HEK293 (cell line): ENCODE results near the gene PPP1R1C.

ENCODE experiments used
- CTCF ChIA-PET: fragments of 350-600 bp; formaldehyde crosslinking; extraction: SDS; loops from one replicate; lab custom pipeline; 2021; ENCODE audit warnings: antibody characterized with exemption; lab: Yijun Ruan, JAX
- POLR2A ChIA-PET: fragments of 300-600 bp; formaldehyde crosslinking; extraction: SDS; loops from one replicate; lab custom pipeline; 2020; ENCODE audit warnings: antibody characterized with exemption, inconsistent platforms; lab: Yijun Ruan, JAX
- H3K27ac ChIP-seq: fragments of 200-500 bp; sonication (Bioruptor generic); 2 replicates; pipeline ENCODE4 v1.5.1; 2014; ENCODE audit warnings: low read depth, low read length, control low read depth, inconsistent platforms; ENCODE audit errors: extremely low read depth
- H3K36me3 ChIP-seq, 2 experiments: fragments of 200-500 bp in 1 of 2; sonication (Bioruptor generic) in 1 of 2; 1 replicate in 1 of 2; 2 replicates in 1 of 2; pipeline ENCODE4 v1.5.1; 2014 to 2017; ENCODE audit warnings: inconsistent platforms in 2 of 2, low read length in 2 of 2; ENCODE audit not compliant: control insufficient read depth in 2 of 2, insufficient read depth in 1 of 2
- H3K4me1 ChIP-seq: fragments of 200-500 bp; sonication (Bioruptor generic); 2 replicates; pipeline ENCODE4 v1.5.1; 2014; ENCODE audit warnings: mild to moderate bottlenecking, low read length, inconsistent platforms; ENCODE audit not compliant: control insufficient read depth, insufficient read depth
- H3K4me3 ChIP-seq: 2 replicates; pipeline ENCODE4 v1.5.1; 2011; ENCODE audit warnings: low read depth, mild to moderate bottlenecking, control low read depth, low read length, moderate library complexity
- H3K9me3 ChIP-seq: fragments of 200-500 bp; sonication (Bioruptor generic); 2 replicates; pipeline ENCODE4 v1.5.1; 2014; ENCODE audit warnings: low read depth, low read length, inconsistent platforms; ENCODE audit not compliant: control insufficient read depth, insufficient read depth
- GLI2 ChIP-seq: fragments of 450-650 bp; formaldehyde crosslinking; IDR thresholded peaks from 2 replicates; pipeline ENCODE4; 2017; ENCODE audit warnings: missing biosample characterization, missing genetic modification characterization, low read depth, borderline replicate concordance
- GLIS1 ChIP-seq: fragments of 450-650 bp; formaldehyde crosslinking; IDR thresholded peaks from 2 replicates; pipeline ENCODE4 v1.5.1; 2016; ENCODE audit warnings: missing biosample characterization, missing genetic modification characterization
- KLF10 ChIP-seq: fragments of 450-650 bp; IDR thresholded peaks from 2 replicates; pipeline ENCODE4 v1.5.1; 2018; ENCODE audit warnings: missing biosample characterization, mild to moderate bottlenecking, missing genetic modification characterization
- REPIN1 ChIP-seq: fragments of 450-650 bp; formaldehyde crosslinking; IDR thresholded peaks from 2 replicates; pipeline ENCODE4 v1.5.1; 2017; ENCODE audit warnings: missing biosample characterization, missing genetic modification characterization, low read depth
- ZEB2 ChIP-seq: fragments of 450-650 bp; formaldehyde crosslinking; IDR thresholded peaks from 2 replicates; pipeline ENCODE4 v1.5.1; 2016; ENCODE audit warnings: missing biosample characterization, missing genetic modification characterization
- ZFP41 ChIP-seq: fragments of 450-650 bp; formaldehyde crosslinking; IDR thresholded peaks from 2 replicates; pipeline ENCODE4 v1.5.1; 2016; ENCODE audit warnings: missing biosample characterization, missing genetic modification characterization, borderline replicate concordance
- ZNF121 ChIP-seq: fragments of 450-650 bp; formaldehyde crosslinking; IDR thresholded peaks from 2 replicates; pipeline ENCODE4 v1.5.1; 2016; ENCODE audit warnings: missing biosample characterization, missing genetic modification characterization
- ZNF146 ChIP-seq: fragments of 450-650 bp; formaldehyde crosslinking; IDR thresholded peaks from 2 replicates; pipeline ENCODE4 v1.5.1; 2016; ENCODE audit warnings: missing biosample characterization, missing genetic modification characterization
- ZNF19 ChIP-seq: fragments of 450-650 bp; formaldehyde crosslinking; IDR thresholded peaks from 2 replicates; pipeline ENCODE4; 2016; ENCODE audit warnings: missing biosample characterization, missing genetic modification characterization, low read depth
- ZNF202 ChIP-seq: fragments of 450-650 bp; formaldehyde crosslinking; IDR thresholded peaks from 2 replicates; pipeline ENCODE4 v1.5.1; 2016; ENCODE audit warnings: missing biosample characterization, missing genetic modification characterization, borderline replicate concordance
- ZNF214 ChIP-seq: fragments of 450-650 bp; formaldehyde crosslinking; IDR thresholded peaks from 2 replicates; pipeline ENCODE4 v1.5.1; 2017; ENCODE audit warnings: missing biosample characterization, mild to moderate bottlenecking, missing genetic modification characterization, borderline replicate concordance
- ZNF292 ChIP-seq: fragments of 450-650 bp; formaldehyde crosslinking; IDR thresholded peaks from 2 replicates; pipeline ENCODE4 v1.5.1; 2016; ENCODE audit warnings: low read depth, missing biosample characterization, missing genetic modification characterization, borderline replicate concordance
- ZNF341 ChIP-seq: fragments of 450-650 bp; formaldehyde crosslinking; IDR thresholded peaks from 2 replicates; pipeline ENCODE4; 2016; ENCODE audit warnings: low read depth, missing biosample characterization, missing genetic modification characterization
- ZNF350 ChIP-seq: fragments of 450-650 bp; formaldehyde crosslinking; IDR thresholded peaks from 2 replicates; pipeline ENCODE4 v1.5.0; 2017; ENCODE audit warnings: missing biosample characterization, mild to moderate bottlenecking, missing genetic modification characterization
- ZNF423 ChIP-seq: fragments of 450-650 bp; formaldehyde crosslinking; IDR thresholded peaks from 2 replicates; pipeline ENCODE4 v1.5.1; 2016; ENCODE audit warnings: missing biosample characterization, missing genetic modification characterization
- ZNF560 ChIP-seq: fragments of 450-650 bp; formaldehyde crosslinking; IDR thresholded peaks from 2 replicates; pipeline ENCODE4 v1.5.1; 2017; ENCODE audit warnings: missing biosample characterization, missing genetic modification characterization, borderline replicate concordance
- ZNF791 ChIP-seq: fragments of 450-650 bp; formaldehyde crosslinking; IDR thresholded peaks from 2 replicates; pipeline ENCODE4 v1.5.1; 2016; ENCODE audit warnings: missing biosample characterization, missing genetic modification characterization
- TF ChIP-seq, protein P1 (sequence below): fragments of 450-650 bp; formaldehyde crosslinking; IDR thresholded peaks from 2 replicates; pipeline ENCODE4 v1.5.1; 2016; ENCODE audit warnings: missing biosample characterization, missing genetic modification characterization
- TF ChIP-seq, protein P2 (sequence below): fragments of 450-650 bp; formaldehyde crosslinking; IDR thresholded peaks from 2 replicates; pipeline ENCODE4 v1.5.1; 2016; ENCODE audit warnings: missing biosample characterization, missing genetic modification characterization
- TF ChIP-seq, protein P3 (sequence below): fragments of 450-650 bp; formaldehyde crosslinking; IDR thresholded peaks from 2 replicates; pipeline ENCODE4 v1.5.1; 2016; ENCODE audit warnings: missing biosample characterization, missing genetic modification characterization
- TF ChIP-seq, protein P4 (sequence below): fragments of 450-650 bp; formaldehyde crosslinking; IDR thresholded peaks from 2 replicates; pipeline ENCODE4 v1.5.0; 2017; ENCODE audit warnings: missing biosample characterization, missing genetic modification characterization, borderline replicate concordance
- TF ChIP-seq, protein P5 (sequence below): fragments of 450-650 bp; formaldehyde crosslinking; IDR thresholded peaks from 2 replicates; pipeline ENCODE4 v1.5.1; 2017; ENCODE audit warnings: missing biosample characterization, missing genetic modification characterization
- TF ChIP-seq, protein P6 (sequence below): fragments of 450-650 bp; formaldehyde crosslinking; IDR thresholded peaks from 2 replicates; pipeline ENCODE4; 2016; ENCODE audit warnings: missing biosample characterization, missing genetic modification characterization

Gene PPP1R1C

DNA sequence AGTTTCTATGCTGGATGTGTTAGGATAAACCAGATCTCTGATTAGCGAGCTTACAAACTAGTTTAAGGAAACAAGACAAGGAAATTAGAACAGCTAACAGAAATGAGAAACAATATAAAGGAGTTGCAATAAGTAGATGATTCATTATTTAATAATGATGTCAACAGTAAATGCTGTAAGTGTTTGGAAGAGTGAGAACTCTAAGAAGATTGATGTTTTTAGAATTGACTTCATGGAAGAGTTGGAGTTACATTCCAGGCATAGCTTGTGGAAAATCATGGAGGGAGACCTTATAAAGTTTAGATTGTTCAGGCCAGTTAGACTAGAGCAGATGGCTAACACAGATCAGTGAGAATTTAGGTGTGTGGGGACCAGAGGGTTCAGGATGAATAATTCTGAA, 32.6 kb downstream of the PPP1R1C start:
- ChIA-PET CTCF (no interaction called here), POLR2A (no interaction called here)
- H3K4me3 ChIP-seq: no peak overlapping the region
- no peaks in the 10 kb centered on the region for H3K9me3 ChIP-seq
- no peaks in the 10 kb centered on the region for H3K4me1 ChIP-seq
- H3K36me3 ChIP-seq: no peaks in the 10 kb centered on the region
- TF ChIP-seq ZEB2 (tag by site-specific recombination) (no peak), ZNF146 (tag by site-specific recombination) (no peak), ZNF341 (tag by site-specific recombination) (no peak), REPIN1 (no peak), ZNF791 (tag by site-specific recombination) (no peak), KLF10 (tag by site-specific recombination) (no peak), ZNF423 (tag by site-specific recombination) (no peak), GLI2 (no peak), ZNF214 (tag by site-specific recombination) (no peak), ZFP41 (no peak), ZNF292 (no peak), ZNF560 (tag by site-specific recombination) (no peak), ZNF19 (no peak)
- TF ChIP-seq, protein P1, sequence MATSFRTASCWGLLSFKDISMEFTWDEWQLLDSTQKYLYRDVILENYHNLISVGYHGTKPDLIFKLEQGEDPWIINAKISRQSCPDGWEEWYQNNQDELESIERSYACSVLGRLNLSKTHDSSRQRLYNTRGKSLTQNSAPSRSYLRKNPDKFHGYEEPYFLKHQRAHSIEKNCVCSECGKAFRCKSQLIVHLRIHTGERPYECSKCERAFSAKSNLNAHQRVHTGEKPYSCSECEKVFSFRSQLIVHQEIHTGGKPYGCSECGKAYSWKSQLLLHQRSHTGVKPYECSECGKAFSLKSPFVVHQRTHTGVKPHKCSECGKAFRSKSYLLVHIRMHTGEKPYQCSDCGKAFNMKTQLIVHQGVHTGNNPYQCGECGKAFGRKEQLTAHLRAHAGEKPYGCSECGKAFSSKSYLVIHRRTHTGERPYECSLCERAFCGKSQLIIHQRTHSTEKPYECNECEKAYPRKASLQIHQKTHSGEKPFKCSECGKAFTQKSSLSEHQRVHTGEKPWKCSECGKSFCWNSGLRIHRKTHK: no peak
- TF ChIP-seq, protein P2, sequence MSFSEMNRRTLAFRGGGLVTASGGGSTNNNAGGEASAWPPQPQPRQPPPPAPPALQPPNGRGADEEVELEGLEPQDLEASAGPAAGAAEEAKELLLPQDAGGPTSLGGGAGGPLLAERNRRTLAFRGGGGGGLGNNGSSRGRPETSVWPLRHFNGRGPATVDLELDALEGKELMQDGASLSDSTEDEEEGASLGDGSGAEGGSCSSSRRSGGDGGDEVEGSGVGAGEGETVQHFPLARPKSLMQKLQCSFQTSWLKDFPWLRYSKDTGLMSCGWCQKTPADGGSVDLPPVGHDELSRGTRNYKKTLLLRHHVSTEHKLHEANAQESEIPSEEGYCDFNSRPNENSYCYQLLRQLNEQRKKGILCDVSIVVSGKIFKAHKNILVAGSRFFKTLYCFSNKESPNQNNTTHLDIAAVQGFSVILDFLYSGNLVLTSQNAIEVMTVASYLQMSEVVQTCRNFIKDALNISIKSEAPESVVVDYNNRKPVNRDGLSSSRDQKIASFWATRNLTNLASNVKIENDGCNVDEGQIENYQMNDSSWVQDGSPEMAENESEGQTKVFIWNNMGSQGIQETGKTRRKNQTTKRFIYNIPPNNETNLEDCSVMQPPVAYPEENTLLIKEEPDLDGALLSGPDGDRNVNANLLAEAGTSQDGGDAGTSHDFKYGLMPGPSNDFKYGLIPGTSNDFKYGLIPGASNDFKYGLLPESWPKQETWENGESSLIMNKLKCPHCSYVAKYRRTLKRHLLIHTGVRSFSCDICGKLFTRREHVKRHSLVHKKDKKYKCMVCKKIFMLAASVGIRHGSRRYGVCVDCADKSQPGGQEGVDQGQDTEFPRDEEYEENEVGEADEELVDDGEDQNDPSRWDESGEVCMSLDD (tag by site-specific recombination): no peak
- TF ChIP-seq, protein P3, sequence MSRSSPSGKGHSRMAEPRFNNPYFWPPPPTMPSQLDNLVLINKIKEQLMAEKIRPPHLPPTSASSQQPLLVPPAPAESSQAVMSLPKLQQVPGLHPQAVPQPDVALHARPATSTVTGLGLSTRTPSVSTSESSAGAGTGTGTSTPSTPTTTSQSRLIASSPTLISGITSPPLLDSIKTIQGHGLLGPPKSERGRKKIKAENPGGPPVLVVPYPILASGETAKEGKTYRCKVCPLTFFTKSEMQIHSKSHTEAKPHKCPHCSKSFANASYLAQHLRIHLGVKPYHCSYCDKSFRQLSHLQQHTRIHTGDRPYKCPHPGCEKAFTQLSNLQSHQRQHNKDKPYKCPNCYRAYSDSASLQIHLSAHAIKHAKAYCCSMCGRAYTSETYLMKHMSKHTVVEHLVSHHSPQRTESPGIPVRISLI (tag by site-specific recombination): no peak
- no peak overlapping the region for H3K27ac ChIP-seq

DNA sequence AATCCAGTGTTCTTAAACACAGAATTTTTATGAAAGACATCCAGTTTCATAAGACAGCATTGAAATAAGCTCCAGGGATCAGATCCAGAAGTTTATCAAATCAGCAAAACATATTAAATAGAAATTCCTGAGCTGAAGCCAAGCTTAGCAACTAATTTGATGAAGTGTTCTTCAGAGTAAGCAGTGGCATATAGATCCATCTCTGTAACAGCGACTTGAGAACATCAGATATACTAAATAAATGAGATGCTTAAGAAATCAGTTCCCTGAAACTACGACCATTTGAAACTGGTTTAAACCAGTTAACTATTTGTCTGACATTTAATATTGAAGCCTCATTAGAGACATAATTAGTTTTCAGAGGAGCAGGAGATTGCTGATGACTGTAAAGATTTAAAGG, 34.1 kb downstream of the PPP1R1C start:
- Histone ChIP-seq H3K27ac (no peak overlapping the region), H3K36me3 (no peaks in the 10 kb centered on the region), H3K4me3 (no peak overlapping the region), H3K4me1 (no peaks in the 10 kb centered on the region), H3K9me3 (no peaks in the 10 kb centered on the region)
- CTCF ChIA-PET: interaction anchor here (0.6 to 0.8 kb wide), 3 partner anchors 32 to 302 kb away, joined by 3 read pairs; no protein-coding TSS in a partner anchor
- POLR2A ChIA-PET: no interaction called here
- no peak for TF ChIP-seq ZNF791 (tag by site-specific recombination)
- no peak for TF ChIP-seq ZNF202 (tag by site-specific recombination)
- no peak for TF ChIP-seq ZNF121
- TF ChIP-seq, protein P4, sequence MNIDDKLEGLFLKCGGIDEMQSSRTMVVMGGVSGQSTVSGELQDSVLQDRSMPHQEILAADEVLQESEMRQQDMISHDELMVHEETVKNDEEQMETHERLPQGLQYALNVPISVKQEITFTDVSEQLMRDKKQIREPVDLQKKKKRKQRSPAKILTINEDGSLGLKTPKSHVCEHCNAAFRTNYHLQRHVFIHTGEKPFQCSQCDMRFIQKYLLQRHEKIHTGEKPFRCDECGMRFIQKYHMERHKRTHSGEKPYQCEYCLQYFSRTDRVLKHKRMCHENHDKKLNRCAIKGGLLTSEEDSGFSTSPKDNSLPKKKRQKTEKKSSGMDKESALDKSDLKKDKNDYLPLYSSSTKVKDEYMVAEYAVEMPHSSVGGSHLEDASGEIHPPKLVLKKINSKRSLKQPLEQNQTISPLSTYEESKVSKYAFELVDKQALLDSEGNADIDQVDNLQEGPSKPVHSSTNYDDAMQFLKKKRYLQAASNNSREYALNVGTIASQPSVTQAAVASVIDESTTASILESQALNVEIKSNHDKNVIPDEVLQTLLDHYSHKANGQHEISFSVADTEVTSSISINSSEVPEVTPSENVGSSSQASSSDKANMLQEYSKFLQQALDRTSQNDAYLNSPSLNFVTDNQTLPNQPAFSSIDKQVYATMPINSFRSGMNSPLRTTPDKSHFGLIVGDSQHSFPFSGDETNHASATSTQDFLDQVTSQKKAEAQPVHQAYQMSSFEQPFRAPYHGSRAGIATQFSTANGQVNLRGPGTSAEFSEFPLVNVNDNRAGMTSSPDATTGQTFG: no peak
- TF ChIP-seq ZNF350 (tag by site-specific recombination): no peak
- no peak for TF ChIP-seq GLIS1 (tag by site-specific recombination)
- TF ChIP-seq, protein P5, sequence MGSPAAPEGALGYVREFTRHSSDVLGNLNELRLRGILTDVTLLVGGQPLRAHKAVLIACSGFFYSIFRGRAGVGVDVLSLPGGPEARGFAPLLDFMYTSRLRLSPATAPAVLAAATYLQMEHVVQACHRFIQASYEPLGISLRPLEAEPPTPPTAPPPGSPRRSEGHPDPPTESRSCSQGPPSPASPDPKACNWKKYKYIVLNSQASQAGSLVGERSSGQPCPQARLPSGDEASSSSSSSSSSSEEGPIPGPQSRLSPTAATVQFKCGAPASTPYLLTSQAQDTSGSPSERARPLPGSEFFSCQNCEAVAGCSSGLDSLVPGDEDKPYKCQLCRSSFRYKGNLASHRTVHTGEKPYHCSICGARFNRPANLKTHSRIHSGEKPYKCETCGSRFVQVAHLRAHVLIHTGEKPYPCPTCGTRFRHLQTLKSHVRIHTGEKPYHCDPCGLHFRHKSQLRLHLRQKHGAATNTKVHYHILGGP (tag by site-specific recombination): no peak
- TF ChIP-seq, protein P6, sequence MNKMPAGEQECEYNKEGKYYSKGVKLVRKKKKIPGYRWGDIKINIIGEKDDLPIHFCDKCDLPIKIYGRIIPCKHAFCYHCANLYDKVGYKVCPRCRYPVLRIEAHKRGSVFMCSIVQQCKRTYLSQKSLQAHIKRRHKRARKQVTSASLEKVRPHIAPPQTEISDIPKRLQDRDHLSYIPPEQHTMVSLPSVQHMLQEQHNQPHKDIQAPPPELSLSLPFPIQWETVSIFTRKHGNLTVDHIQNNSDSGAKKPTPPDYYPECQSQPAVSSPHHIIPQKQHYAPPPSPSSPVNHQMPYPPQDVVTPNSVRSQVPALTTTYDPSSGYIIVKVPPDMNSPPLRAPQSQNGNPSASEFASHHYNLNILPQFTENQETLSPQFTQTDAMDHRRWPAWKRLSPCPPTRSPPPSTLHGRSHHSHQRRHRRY (tag by site-specific recombination): no peak
